Erythroblast (primary cell): ENCODE results near the gene CFAP161.

Source experiments
- DNase-seq, 2 experiments: peaks; one replicate each; lab custom pipeline; 2025; lab: John Stamatoyannopoulos, UW
- GATA1 ChIP-seq: IDR thresholded peaks from 2 replicates; pipeline ENCODE4 v1.6.1; 2011; ENCODE audit warnings: low read depth, mild to moderate bottlenecking, control low read depth, low read length, moderate library complexity
- POLR2A ChIP-seq: IDR thresholded peaks from 2 replicates; pipeline ENCODE4 v1.6.1; 2011; ENCODE audit warnings: mild to moderate bottlenecking, low read length

The CFAP161 gene

DNA sequence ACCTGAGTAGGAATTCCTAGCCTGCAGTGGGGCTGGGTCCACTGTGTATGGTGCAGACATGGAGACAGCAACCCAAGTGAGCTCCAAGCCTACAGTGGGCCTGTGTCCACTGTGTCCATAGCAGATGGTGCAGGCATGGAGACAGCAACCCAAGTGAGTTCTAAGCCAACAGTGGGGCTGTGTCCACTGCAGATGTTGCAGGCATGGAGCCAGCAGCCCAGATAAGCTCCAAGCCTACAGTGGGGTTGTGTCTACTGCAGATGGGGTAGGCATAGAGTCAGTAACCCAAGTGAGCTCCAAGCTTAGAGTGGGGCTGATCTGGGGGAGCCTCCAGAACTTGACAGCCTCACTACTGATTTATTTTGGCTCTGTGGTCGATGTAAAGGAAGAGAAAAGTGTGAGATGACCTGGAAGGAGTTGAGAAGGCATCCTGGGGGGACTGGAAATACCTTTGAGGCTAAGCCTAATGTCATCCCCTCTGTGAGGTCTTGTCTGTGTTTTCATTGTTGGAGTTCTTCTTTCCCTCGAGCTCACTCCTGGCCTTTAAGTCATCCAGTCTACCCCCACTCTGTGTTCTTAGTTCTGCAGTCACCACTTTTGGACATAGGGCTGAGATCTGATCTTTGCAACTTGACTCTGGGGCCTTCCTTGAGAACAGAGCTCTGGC lies 40.2 kb downstream of the CFAP161 start:
- peak in 1 of 2 experiments; percentile 17 for DNase-seq
- TF ChIP-seq GATA1, result no peak
- TF ChIP-seq POLR2A, result no peak

DNA sequence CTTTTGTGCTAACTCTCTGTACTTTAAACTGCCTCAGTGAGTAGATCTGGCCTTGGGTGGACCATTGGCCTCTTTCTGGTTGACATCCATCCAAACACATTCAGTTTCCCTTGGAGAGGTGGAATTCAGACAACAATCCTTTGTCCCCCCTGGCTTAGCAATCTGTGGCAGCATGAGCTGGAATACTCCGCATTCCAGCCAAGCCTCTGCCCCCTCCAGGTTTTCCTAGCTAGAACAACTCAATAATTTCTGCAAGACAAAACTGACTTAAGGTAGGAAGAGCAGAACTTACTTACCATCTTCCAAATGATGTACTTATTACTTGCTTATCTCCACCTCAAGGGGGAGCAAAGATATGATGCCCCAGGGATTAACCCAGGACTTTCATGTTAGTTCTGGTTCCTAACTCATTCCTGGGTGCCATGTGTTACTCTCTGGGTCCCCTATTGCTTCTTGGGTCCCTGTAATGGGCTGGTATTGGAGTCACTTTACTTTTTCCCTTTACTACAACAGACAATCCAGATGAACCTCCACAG lies 40.8 kb downstream of the CFAP161 start:
- no peak for DNase-seq
- TF ChIP-seq POLR2A (no peak), GATA1 (no peak)

DNA sequence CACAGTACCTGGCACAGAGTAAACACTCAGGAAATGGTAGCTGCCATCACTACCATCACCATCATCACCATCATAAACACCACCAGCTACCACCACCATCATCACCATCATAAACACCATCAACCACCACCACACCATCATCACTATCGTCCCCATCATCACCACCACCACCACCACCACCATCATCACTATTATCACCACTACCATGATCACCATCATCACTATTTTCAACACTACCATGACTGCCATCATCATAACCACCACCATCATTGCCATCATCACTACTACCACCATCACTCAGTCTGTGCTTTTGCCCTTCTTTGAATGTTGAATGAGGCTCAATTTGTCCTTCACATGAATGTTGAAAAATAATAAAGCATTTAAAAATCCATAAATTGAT lies 41.4 kb downstream of the CFAP161 start:
- TF ChIP-seq POLR2A (no peak), GATA1 (no peak)
- DNase-seq, result no peak

DNA sequence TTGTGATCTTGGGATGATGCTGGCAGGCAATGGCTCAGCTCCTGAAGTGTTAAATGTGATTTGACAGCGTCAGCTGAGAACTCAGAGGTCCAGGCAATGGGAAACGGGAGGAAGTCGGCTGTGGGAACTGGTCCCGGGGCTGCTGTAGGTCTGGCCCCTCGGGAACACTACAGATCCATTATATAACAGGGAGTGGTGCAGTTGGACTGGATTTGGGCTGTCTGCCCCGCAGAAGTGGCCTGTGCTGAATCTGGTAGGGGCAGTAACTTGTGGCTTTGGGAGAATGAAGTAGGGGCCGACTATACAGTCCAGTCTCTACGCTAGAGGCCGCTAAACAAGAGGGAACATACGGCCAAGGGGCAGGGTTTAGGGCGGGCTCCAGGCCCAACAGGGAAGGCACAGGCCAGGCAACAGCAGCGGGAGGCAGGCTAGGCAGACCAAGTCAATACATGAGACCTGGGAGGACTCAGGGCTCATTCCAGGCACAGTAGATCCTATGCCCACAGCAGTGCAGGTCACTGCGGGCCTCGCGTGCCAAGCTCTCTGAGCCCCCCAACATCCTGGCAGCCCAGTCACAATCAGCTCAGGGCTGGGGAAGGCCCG lies 42.3 kb downstream of the CFAP161 start:
- DNase-seq, result no peak
- TF ChIP-seq GATA1, result no peak
- TF ChIP-seq POLR2A, result no peak

DNA sequence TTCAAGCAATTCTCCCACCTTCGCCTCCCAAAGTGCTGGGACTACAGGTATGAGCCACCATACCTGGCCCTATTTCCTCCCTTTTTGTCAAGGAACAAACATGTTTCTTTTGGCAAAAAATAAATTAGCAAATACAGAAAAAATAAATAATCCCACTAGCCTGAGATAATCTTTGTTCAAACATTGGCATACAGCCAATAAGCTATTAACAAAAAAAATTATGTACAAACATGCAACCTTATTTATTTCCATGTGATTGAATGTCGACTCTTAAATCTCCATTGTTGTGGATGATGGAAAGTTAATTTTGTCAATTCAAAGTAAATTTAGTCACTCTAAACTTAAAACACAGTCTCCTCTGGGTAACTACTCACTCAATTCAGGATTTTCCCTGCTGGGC lies 44.3 kb downstream of the CFAP161 start:
- TF ChIP-seq POLR2A (no peak), GATA1 (no peak)
- no peak for DNase-seq

DNA sequence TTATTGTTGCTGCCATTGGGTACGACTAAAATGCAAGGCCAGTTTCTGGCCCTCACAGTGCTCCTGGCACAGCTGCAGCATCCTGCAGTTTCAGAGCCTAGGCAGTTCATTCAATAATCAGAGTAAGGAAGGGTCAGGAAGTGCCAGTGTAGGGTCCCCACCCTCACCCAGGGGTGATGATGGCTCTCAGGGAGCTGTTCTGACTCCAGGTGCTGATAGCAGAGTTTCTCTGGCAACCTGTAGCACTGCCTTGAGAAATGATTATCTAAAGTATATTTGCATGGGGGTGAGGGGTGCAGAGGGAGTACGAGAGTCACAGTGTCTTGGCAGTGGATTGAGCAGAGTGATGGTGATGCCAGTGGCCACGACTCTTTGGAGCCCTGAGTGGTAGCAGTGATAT lies 47.1 kb downstream of the CFAP161 start:
- DNase-seq, result no peak
- TF ChIP-seq GATA1 (no peak), POLR2A (no peak)

DNA sequence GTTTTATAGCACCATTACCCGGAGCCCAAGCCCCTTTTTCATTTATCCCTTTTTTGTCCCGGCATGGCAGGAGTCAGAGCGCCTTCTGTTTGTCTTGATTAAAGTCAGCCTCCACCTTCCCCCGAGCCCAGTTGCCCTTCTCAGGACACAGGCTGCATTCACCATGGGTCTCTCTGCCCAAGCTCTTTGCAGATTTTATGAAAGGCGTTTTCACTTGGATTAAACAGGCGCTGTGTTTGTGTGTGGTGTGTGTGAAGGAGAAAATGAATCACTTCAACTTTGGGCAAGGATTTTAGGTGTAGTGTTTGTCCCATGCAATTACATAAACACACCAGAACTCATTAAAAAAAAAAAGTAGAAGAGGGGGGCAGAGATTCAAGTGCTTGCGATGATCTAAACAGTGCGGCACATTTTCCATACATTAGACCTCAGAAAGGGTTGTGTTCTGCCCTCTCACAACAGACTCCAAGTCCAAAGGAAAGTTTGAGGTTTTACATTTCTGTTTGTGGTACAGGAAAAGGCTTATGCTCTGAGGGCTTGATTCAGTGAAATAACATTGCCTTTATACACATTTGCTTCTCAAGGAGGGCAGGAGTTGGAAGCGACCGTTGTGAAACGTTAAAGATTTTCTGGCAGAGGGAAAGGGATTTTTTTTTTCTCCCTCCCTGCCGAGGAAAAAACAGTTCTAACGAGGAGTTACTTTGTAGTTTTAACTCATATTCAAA lies 48.1 kb downstream of the CFAP161 start:
- no peak for DNase-seq
- TF ChIP-seq POLR2A (no peak), GATA1 (no peak)

DNA sequence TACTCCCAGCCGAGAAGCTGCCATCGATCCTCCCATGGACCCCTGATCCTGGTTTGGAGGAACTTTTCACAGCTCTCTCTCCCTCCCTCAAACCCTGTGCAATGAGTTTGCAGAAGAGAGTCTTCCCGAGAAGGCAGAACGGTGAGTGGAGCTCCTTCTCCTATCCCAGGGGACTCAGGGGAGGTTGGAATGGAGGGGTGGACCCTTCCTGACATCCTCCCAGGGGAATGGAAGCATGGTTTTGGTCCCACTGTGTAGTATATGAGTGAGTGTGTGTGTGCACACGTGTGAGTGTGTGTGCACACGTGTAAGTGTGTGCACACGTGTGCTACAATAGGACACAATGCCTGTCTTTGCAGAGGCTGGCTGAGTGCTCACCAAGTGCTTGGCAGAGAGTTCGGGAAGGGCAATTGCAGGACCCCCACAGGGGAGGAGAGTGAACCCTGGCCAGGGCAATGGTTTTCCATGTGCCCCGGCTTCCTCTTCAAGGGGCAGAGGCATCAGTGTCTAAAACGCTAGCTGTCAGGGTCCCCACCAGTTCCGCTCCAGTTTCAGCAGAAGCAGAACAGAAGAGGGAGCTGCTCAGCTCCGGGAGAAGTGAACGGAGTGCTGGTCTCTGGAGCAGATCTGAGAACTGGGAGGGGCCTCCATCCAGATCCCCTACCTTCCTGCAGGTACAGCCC lies 48.8 kb downstream of the CFAP161 start:
- no peak for DNase-seq
- TF ChIP-seq POLR2A, result no peak
- TF ChIP-seq GATA1, result no peak

DNA sequence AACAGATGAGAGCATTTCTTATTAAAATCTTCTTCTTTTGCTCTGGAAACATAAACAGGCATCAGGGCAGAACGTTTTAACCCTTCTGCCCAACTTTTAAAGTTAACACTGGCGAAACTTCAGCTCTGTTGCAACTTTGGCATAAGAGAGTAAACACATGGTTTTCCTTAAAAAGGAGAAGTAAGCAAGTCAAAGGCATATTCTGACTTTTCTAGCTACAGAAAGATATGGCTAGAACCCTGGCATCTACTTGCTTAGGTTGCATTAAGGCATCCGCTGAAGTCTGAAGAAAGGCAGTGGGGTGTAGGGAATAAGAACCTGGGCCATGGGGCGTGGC lies 49.3 kb downstream of the CFAP161 start:
- no peak for DNase-seq
- TF ChIP-seq POLR2A (no peak), GATA1 (no peak)

DNA sequence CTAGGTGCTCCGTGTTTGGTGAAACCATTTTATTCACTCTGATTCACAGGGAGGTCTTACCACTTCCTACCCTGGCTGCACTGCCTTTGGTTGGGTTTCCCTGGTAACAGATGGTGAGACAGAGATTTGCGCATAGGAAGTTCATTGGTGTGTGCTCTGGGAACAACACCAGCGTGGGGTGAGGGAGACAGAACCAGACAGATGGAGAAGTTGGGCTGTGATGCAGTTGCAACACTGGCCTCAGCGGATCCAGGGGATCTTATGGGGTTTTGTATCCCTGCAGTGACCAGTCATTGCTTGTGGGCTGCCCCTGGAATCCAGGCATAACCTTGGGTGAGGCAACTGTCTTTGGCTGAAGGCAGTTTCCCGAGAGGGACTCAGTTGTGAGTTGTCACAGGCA lies 50.1 kb downstream of the CFAP161 start:
- no peak for TF ChIP-seq POLR2A
- TF ChIP-seq GATA1, result no peak

DNA sequence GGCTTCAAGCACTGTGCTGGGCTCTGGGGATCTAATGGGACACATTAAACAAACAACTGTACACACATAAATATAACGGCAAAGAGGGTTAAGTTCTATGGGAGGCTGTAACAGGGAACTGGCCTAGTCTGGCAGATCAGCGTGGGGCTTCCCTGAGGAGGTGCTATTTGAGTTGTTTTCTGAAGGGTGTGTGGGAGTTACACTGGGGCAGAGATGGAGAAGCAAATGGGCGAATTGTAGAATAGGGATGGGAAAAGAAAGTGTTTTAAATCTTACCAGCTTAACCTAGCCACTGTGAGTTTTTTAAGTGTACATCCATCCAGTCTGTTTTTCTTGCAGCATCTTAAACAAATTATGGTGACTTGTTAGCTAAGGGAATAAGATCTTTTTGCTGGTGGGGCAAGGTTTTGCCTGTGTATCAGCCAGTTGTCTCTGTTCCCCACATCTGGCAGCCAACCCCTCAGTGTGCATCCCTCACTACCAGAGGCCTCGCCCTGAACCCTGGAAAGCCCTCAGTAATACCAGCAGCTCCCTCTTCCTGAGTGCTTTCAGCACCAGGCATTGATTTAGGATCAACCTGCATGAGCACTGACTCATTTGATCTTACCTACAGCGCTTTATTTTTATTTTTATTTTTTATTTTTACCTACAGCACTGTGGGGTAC lies 51.7 kb downstream of the CFAP161 start:
- no peak for DNase-seq
- TF ChIP-seq POLR2A (no peak), GATA1 (no peak)

More for the DNA sequence above, 50.1 kb downstream of the CFAP161 start:
- no peak for DNase-seq

DNA sequence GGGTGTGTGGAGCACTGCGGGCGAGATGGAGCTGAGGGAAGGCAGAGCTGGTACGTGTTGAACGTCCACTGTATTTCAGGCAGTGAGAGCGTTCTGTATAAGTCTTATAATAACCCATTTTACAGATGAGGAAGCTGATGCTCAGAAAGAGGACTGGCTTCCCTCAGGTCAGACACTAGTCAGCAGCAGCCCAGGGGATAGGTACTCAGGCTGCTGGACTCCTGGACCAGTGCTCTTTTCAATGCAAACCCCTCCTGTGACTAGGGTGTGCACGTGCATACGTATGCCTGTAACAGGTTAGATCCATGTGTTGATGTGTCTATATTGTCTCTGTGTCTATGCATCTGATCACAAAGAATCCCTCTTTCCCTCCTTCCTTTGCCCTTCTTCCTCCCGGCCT lies 54.3 kb downstream of the CFAP161 start:
- no peak for DNase-seq
- TF ChIP-seq POLR2A (no peak), GATA1 (no peak)
